Measurements from ENCODE around the gene TEAD4.

TEAD4 gene

DNA sequence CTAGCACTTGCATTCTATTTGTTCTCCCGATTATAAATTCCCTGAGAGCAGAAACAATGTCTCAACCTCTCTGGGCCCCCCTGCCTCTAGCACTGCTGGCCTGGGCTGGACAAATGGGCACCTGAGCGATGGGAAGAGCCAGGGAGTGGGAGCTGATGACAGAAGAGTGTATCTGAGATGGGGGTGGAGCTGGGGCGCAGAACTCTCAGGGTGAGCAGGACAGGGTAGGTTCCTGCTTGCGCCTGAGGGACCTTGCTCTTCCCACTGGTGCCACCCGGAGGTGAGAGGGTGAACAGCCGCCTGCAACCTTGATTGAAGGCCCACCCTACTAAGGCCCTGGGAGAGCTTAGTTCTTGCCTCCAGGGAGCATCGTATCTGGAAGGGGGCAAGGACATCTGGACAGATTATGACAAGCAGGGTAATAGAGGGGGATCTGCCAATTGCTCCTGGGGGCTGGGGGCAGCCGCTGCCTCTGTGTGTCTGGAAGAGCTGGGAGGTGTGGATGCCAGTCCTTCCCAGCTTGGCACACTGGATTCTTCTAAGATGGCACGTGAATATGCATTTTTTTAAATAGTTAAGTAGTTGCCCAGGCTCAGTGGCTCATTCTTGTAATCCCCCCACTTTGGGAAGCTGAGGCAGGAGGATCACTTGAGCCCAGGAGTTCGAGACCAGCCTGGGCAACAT, 75.0 kb downstream of the TEAD4 start:
- DNase-seq, result no peak

DNA sequence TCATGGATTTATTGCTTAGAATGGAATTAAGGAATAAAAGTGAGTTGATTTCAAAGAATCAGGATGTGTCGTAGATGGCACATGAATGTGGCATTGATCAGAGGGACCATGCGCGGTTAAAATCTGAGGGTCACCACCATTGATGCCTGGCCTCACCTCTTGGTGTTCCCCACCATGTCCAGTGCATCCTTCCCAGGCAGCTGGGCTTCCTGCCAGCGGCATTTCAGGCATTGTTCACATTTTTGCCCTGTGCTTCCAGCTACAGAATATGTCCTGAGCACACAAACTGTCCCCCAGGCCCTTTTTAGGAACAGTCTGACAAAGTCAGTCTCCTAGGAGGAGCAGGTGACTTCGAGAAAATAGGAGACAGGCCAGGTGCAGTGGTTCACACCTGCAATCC, 76.0 kb downstream of the TEAD4 start:
- no peak for DNase-seq

GRCh38 chr12:3035815-3036702, 76.9 kb downstream of the TEAD4 start:
- DNase-seq, result no peak

GRCh38 chr12:3036901-3037600, 77.9 kb downstream of the TEAD4 start:
- DNase-seq, result no peak

- DNase-seq, result no peak
Observed at GRCh38 chr12:3038166-3038565, 79.0 kb downstream of the TEAD4 start.

GRCh38 chr12:3038926-3039510, 79.8 kb downstream of the TEAD4 start:
- no peak for DNase-seq

- no peak for DNase-seq
Observed at GRCh38 chr12:3040026-3040656, 80.9 kb downstream of the TEAD4 start.

DNA sequence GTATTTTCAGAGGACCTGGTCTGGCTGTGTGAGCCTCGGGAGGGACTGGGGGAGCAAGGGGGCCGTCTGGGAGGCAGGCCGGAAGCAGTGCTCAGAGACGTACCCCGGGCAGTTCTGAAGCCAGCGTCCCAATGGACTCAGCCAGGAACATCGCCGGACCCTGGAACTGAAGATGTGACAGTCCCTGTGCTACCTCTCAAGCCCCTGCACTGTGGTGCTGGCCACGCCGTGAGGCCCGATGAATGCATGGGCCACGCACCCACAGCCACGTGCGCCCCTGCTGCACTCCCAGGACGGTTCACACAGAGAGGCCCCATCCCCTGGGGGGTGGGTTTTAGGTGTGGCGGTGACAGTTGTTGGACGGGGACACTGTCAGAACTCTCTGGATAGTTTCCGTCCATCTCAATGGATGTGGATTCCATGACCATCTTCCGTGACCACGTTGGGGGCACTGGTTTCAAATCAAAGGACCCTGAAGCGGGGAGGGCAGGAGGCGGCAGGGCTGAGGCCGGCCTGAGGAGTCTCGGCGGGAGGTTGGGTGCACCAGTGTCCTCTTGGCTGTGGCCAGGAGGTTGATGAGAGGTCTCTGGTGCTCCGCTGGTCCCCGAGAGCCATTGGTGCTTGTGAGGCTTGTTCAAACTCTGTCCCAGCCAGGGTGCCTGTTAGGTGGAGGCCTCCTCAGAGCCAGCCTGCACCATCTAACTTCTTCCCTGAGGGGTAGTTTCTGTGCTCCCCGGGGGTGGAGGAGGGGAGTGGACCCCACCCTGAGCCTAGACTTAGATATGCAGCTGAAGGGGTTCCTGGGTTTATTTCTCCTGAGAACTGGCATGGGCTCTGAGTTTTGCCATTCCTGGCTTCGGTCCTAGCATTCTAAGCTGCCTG, 81.7 kb downstream of the TEAD4 start:
- no peak for DNase-seq

GRCh38 chr12:3041558-3042164, 82.5 kb downstream of the TEAD4 start:
- peak; percentile 49 for DNase-seq

DNA sequence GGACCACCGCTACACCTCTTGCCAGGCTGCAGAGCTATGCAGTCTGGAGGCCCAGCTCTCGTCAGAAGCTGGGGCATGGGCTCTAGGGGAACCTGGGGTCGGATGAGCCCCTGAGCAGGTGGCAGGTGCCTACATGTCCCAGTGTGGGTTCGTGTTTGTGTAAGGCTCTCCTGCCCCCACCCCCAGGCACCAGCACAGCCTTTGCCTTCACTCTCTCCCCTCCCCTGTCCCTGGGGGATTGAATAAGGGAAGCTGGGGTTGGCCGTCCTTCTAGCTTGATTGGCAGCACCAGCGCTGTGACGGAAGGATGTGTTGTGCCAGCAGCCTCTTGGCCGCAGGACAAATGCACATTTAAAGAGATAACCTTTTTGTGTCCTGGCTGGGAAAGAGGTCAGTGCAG, 83.2 kb downstream of the TEAD4 start:
- DNase-seq, result no peak

DNA sequence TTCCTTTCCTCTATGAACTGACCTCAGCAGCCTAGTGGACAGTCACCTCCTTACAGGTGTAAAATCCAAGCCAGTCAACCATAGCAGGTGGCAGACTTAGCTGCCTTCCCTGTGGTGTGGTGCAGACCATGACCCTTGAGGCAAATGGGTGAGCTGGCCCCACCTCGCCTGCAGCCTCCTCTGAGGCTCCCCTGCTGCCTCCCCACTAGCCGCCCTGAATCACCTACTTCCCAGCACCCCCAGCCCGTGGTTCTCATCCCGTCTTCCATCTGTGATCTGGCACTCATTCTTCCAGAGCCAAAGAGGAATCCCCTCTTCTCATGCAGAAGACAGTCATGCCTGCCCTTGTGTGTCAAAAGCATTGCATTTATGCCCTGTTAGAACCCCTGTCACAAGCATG, 83.6 kb downstream of the TEAD4 start:
- DNase-seq, result no peak

DNA sequence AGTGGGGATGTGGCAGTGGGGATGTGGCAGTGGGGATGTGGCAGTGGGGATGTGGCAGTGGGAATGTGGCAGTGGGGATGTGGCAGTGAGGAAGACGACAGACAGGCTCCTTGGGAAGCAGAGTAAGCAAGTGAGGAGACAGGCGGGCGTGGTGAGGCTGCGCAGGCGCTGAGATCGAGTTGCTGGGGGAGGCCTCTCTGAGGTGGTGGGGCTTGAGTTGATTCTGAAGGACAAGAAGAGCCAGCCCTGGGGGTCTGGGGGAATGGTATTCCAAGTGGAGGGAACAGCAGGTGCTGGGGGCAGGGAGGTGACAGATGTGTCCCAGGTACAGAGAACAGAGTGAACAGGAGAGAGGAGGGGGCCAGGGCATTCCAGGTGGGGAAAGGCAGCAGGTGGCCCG, 84.2 kb downstream of the TEAD4 start:
- no peak for DNase-seq

GRCh38 chr12:3044141-3044630, 85.0 kb downstream of the TEAD4 start:
- no peak for DNase-seq

- no peak for DNase-seq
Observed at GRCh38 chr12:3045494-3045893, 86.3 kb downstream of the TEAD4 start.

GRCh38 chr12:3045989-3046388, 86.8 kb downstream of the TEAD4 start:
- no peak for DNase-seq

DNA sequence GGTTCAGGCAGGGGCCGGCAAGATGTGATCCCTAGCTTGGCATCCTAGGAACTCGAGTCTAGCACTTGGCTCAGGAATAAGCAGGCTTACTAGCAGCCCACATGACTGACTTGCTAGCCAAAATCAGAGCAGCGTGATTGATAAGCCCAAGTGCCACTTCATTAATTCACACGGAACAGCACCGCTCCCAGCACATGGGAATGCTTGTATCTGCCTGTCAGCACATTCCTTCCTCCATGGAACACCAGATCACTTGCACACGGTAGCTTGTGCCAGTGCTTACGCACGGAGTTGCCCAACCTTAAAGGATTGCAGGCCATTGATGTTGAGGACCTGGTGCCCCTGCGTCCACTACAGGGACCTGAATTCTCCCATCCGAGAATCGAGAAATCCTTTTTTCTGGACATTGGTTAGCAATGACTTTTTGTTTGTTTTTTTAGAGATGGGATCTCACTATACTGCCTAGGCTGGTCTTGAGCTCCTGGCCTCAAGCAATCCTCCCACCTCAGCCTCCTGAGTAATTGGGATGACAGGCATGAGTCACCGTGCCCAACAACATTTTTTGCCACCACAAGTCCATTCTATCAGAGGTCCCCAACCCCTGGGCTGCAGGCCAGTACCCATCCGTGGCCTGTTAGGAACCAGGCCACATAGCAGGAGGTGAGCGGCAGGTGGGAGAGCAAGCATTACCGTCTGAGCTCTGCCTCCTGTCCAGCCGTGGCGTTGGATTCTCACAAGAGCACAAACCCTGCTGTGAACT, 87.4 kb downstream of the TEAD4 start:
- no peak for DNase-seq

DNA sequence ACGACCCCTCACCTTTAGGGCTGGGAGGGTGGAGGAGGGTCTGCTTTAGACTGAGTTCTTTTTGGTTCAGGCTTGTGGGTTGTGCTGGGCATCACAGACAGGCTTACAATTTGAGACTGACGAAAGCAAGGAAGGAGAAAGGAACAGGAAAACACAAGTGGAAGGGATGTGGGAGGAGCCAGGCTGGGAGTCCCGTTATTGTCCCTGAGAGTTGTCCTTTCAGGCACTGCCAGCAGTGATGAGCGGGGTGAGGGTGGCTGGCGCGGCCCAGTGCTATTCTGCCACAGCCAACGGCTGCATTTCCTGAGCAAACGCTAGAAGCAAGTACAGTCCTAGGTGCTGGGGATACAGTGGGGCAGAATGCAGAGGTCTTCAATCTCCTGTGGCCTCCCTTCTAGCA, 88.8 kb downstream of the TEAD4 start:
- no peak for DNase-seq

DNA sequence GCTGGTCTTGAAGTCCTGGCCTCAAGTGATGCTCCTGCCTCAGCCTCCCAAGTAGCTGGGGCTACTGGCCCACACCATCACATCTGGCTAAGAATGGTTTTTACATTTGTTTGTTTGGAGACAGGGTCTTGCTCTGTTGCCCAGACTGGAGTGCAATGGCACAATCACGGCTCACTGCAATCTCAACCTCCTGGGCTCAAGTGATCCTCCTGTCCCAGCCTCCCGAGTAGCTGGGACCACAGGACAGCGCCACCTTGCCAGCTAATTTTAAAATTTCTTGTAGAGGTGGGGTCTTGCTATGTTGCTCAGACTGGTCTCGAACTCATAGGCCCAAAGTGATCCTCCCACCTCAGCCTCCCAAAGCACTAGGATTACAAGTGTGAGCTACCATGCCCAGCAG, 89.3 kb downstream of the TEAD4 start:
- DNase-seq, result no peak

GRCh38 chr12:3049176-3049575, 90.0 kb downstream of the TEAD4 start:
- no peak for DNase-seq

GRCh38 chr12:3049611-3050249, 90.5 kb downstream of the TEAD4 start:
- no peak for DNase-seq

Measured in CD4-positive, alpha-beta T cell treated with Interleukin-12 subunit alpha and Interleukin-12 subunit beta, for 1 hour (primary cell).